Measurements from ENCODE around the gene B3GALT5.

The B3GALT5 gene

DNA sequence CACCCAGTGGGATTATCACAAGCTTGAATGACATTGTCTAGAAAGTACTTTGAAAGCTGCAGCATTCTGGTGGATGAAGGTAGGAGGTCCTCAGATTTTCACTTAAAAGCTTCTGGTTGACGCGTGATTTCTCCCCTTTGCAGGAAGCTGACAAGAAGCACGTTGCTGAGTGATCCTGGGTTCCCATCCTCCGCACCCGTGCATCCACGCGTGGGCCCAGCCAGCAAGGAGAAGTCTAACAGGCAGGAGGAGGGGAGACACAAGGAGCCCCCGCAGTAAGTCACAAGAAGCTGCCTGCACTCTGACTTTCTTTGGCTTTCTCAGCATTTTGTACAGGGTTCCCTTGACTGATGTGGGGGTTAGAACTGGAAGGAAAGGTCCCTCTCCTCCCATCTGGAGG lies 7.8 kb upstream of the B3GALT5 start:
- no peak for DNase-seq (ENCODE audit: low read depth in 3 of 3)

- no peak for DNase-seq (ENCODE audit: low read depth in 3 of 3)
These were observed 2.0 kb upstream of the B3GALT5 start for GRCh38 chr21:39610703-39611102.

DNA sequence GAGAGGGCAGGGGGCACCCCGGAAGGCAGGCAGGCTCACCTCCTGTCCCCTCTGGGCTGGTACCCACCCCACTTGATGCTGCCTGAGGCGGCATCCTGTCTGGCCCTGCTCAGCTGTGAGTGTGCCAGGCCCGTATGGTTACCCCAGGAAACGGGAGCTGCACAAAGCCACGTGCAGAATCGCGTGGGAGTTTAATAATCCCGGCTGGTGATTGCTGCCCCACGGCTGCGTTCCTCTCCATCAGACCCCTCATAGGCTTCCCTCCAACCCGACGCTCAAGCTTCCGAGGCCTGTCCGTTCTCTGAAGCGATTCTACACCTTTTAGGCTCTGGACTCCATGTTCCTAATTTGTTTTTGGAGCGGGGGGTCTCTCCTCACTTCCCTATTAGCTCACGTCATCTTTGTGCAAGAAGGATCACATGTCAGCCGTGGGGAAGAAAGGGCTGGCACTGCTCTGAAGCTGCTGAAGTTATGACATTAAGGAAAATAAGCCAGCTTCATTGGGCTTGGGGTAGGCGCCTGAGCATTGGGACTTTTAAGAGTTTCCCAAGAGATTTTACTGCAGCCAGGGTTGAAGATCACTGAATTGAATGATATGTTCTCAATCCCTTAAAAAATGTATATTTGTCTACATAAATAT lies 1.1 kb upstream of the B3GALT5 start:
- DNase-seq (ENCODE audit: low read depth in 3 of 3): no peak

- DNase-seq (ENCODE audit: low read depth in 3 of 3): no peak
These were observed 548 bp downstream of the B3GALT5 start for GRCh38 chr21:39613041-39613934.

GRCh38 chr21:39616211-39616772 lies 3.6 kb downstream of the B3GALT5 start:
- no peak for DNase-seq (ENCODE audit: low read depth in 3 of 3)

DNA sequence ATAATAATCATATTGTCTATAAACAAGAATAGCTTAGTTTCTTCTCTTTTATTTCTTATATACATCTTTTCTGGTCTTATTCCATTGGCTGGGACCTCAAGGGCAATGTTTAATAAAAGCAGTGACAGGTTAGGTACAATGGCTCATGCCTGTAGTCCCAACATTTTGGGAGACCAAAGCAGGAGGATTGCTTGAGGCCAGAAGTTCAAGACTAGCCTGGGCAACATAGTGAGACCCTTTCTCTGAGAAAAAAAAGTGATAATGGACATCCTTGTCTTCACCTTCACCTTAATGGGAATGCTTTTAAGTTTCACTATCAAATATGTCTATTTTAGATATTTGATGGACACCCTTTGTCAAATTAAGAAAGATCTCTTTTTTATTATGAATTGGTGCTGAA lies 8.1 kb downstream of the B3GALT5 start:
- no peak for DNase-seq (ENCODE audit: low read depth in 3 of 3)

- DNase-seq (ENCODE audit: low read depth in 3 of 3): no peak
These were observed 12.6 kb downstream of the B3GALT5 start for GRCh38 chr21:39625211-39625895.

DNA sequence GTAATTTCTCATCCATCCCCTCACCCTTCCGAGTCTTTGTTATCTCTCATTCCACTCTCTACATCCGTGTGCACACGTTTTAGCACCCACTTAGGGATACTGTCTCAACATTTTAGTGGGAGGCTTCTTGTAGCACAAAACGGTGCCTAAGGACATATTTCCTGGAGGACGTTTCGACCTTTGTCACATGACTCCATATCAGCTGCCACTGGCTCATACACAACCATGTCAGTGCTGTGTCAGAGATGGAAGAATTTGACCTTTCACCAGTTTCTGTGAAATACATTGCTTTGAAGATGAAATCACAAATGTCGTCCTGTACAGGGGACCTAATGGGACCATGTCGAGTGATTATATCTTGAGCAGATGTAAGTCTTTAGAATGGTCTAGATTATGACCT lies 15.6 kb downstream of the B3GALT5 start:
- no peak for DNase-seq (ENCODE audit: low read depth in 3 of 3)

GRCh38 chr21:39630191-39630591 lies 17.5 kb downstream of the B3GALT5 start:
- DNase-seq (ENCODE audit: low read depth in 3 of 3): no peak

- no peak for DNase-seq (ENCODE audit: low read depth in 3 of 3)
These were observed 18.1 kb downstream of the B3GALT5 start for GRCh38 chr21:39630827-39631226.

DNA sequence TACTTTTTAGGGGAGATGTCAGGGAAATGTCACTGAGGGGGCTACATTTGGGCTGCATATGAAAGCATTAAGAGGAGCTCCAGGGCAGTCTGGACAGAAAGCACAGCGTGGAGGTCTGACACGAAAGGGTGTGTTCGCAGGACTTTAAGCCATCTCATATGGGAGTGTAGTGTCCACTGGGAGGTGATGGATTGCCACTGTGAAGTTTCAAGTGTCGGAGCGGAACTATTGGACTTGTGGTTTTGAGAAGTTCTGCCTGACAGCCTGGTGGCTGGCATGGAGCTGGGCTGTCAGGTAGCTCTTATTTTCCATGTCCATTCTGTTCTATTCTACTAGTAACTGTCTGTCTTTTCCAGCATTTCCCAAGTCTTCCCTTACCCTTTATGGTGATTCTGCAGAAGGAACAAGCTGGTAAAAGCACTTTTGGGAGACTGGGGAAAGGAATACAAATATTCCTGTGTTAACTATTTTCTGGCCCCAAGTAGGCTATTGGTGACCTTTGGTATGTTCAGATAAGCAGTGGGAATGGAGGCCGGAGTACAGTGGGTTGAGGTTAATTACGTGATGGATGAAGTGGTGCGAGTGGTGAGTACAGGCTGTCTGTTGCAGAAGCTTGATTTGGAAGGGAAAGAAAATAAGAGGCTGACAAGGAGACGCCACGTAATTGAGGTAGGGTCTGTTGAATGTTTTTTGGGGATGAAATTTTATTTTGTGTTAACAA lies 19.3 kb downstream of the B3GALT5 start:
- DNase-seq (ENCODE audit: low read depth in 3 of 3): no peak

- DNase-seq (ENCODE audit: low read depth in 3 of 3): no peak
These were observed 20.2 kb downstream of the B3GALT5 start for GRCh38 chr21:39632796-39633442.

GRCh38 chr21:39633770-39634181 lies 21.0 kb downstream of the B3GALT5 start:
- no peak for DNase-seq (ENCODE audit: low read depth in 3 of 3)

DNA sequence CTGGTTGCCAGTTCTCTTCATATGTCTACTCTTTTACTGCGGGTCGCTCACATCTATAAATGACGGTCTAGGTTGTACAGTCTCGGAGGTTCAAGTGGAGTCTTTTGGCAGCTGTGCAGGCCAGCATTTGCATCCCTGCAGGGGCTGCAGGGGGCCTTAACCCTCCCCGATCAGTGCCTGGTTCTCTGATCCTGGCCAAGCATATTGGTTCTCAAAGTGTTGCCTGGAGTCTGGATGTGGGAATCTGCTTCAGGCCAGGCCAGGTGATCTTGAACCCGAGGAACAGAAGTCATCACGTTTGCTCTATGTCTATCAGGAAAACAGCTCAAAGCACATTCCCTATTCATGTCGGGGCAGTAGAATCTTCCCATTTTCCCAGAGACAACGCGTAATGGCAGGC lies 21.8 kb downstream of the B3GALT5 start:
- no peak for DNase-seq (ENCODE audit: low read depth in 3 of 3)

DNA sequence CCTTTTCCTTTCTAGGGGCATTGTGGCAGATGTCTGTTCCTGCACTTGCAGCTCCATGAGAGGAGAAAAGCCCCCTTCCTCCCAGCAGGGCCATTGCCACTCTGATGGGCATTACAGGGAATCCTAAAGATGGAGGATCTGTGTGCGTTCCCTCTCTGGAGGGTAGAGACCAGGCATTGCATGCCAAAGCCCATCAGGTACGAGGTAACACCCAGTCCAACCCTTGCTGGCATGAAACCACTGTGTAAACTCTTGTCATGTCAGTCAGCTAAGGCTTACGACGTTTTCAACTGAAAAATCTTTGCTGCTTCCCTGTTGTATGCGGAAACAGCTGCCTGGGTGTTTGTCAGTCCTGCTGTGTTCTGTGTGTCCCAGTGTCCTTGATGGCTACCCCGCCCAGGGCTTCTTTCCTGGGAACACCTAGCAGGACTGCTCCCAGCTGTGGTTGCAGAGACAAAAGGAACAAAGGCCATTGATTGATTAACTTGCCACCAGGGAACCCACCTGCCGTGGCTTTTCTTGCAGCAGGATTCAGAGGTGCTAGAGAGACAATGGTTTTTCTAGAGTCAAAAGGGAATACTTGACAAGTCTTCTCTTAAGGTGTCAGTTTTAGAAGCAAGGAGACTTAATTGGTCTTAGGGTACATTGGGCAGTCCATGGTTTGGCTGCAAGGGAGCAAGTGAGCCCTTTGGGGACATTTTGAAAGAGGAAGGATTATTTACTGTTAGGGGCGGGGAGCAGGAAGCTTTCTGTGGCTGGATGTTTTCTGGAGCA lies 24.6 kb downstream of the B3GALT5 start:
- no peak for DNase-seq (ENCODE audit: low read depth in 3 of 3)

GRCh38 chr21:39637971-39638240 lies 25.2 kb downstream of the B3GALT5 start:
- DNase-seq (ENCODE audit: low read depth in 3 of 3): no peak

GRCh38 chr21:39638281-39638680 lies 25.5 kb downstream of the B3GALT5 start:
- no peak for DNase-seq (ENCODE audit: low read depth in 3 of 3)

GRCh38 chr21:39640754-39641153 lies 28.0 kb downstream of the B3GALT5 start:
- DNase-seq (ENCODE audit: low read depth in 3 of 3): no peak

- no peak for DNase-seq (ENCODE audit: low read depth in 3 of 3)
These were observed 29.2 kb downstream of the B3GALT5 start for GRCh38 chr21:39641827-39642450.

- DNase-seq (ENCODE audit: low read depth in 3 of 3): no peak
These were observed 31.4 kb downstream of the B3GALT5 start for GRCh38 chr21:39644062-39644560.

All from stimulated activated CD4-positive, alpha-beta T cell treated with anti-CD3 and anti-CD28 coated beads, TNF-alpha, amount 100 ng/mL, for 24 hours (primary cell).